ENCODE data around the gene MED25. TPM values are rescaled to one million over a fixed set of nuclear protein-coding genes. Genes with fewer than 3 reads are reported as not detected.

MED25 gene
- total and polyA plus RNA-seq, 9 of the 15 experiments (the other 6 are each of a cell fraction or from before 2014, with no cell fraction given) = 4.1 to 93.9 (median 19.3) TPM

GRCh38 chr19:49817964-49818648 is at the start of gene MED25 (continued):
- TF ChIP-seq AFF1 (IDR thresholded peaks at IDR 0.05; ENCODE audit: low read depth in 1 of 2, partially characterized antibody in 2 of 2) = peak in 1 of 2 experiments; percentile 77
- TF ChIP-seq ZBTB11 (CRISPR knock-in tag; IDR thresholded peaks at IDR 0.05) = peak in 1 of 3 experiments; percentile 82; a peak in 2 of 6 replicates
- no peak for TF ChIP-seq ZNF431 (CRISPR knock-in tag; IDR thresholded peaks at IDR 0.05)
- 0 out of 2 replicates have a peak, but pooled peaks have one; percentile 38 for TF ChIP-seq TARDBP (IDR thresholded peaks at IDR 0.05)
- no peak; the same call in 1 of the 2 replicates for TF ChIP-seq STAT5A (IDR thresholded peaks at IDR 0.05; ENCODE audit: borderline replicate concordance, low read length)
- TF ChIP-seq KDM4B (IDR thresholded peaks at IDR 0.05; ENCODE audit: borderline replicate concordance in 2 of 2, low read depth in 1 of 2) = no peak
- TF ChIP-seq TGIF2 (CRISPR knock-in tag; IDR thresholded peaks at IDR 0.05) = 0 out of 2 replicates have a peak, but pooled peaks have one; percentile 49
- peak; percentile 87 for TF ChIP-seq POLR2G (IDR thresholded peaks at IDR 0.05; ENCODE audit: low read depth, low read length)
- no peak for TF ChIP-seq GTF2E2 (tag; IDR thresholded peaks at IDR 0.05)
- TF ChIP-seq SMARCE1 (IDR thresholded peaks at IDR 0.05) = 0 out of 2 replicates have a peak, but pooled peaks have one; percentile 6
- TF ChIP-seq POU5F1 (IDR thresholded peaks at IDR 0.05; ENCODE audit: borderline replicate concordance, low read depth, low read length, partially characterized antibody) = no peak
- peak; percentile 51; the same call in 1 of the 2 replicates for TF ChIP-seq POLR2H (tag; IDR thresholded peaks at IDR 0.05; ENCODE audit: low read depth)
- TF ChIP-seq FOXK2 (conservative IDR thresholded peaks at IDR 0.05 in 1 of 2, IDR thresholded peaks at IDR 0.05 in 1 of 2; ENCODE audit: low read depth in 2 of 2) = no peak; a peak in 1 of 4 replicates
- no peak for TF ChIP-seq DDX20 (tag; IDR thresholded peaks at IDR 0.05; ENCODE audit: low read depth)
- TF ChIP-seq ETV1 (tag; conservative IDR thresholded peaks at IDR 0.05; ENCODE audit: low read depth) = 0 out of 2 replicates have a peak, but pooled peaks have one; percentile 53
- peak; percentile 65 to 80 for TF ChIP-seq E2F6 (IDR thresholded peaks at IDR 0.05; ENCODE audit: borderline replicate concordance in 1 of 2, extremely low read depth in 1 of 2, insufficient read depth in 1 of 2, insufficient read length in 1 of 2, low read depth in 1 of 2, low read length in 1 of 2, poor library complexity in 1 of 2, severe bottlenecking in 1 of 2)

Measured in K562 (cell line).